Hypothalamus (tissue), 51 donors: Measurements from ENCODE around the gene P2RY14.
A peak's percentile ranks its signal among the peaks of the same experiment; 100 is the strongest.

Experiments used
- DNase-seq, 51 donors: peaks; one replicate each; lab custom pipeline; 2025; lab: John Stamatoyannopoulos, UW

The P2RY14 gene

DNA sequence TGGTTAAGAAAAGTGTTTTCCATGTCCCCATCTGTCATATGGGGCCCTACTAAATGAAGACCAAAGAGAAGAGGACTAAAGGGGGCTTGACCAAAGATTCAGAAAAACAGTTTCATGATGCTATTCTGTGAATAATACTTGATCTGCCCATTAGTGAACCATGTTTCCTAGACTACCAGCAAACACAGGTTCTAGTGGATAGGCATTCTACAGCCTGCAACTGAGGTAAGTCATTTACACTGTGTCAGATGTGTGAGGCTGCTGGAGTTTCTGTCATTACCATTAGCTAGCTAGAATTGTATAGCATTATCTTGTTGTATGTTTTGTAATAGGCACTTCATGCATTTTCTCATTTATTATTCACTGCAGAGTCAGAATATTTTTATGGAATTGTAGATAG, 81.9 kb downstream of the P2RY14 start:
- DNase-seq: no peak

DNA sequence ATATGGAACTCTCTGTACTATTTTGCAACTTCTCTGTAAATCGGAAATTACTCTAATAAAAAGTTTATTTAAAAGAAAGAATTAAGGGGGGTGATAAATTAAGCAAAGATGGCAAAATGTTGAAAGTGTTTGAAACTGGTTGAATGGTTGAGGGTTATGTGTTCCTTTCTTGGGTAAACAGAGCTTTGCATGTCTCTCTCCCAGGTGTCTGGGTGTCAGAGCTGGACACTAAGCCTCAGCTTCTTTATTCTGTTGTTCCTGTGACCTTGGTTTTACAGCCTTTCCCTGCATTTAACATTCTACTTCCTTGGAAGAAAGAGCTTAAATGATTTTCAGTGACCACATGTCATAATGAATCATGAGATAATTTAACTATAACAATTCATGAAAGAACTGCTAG, 82.5 kb downstream of the P2RY14 start:
- no peak for DNase-seq

DNA sequence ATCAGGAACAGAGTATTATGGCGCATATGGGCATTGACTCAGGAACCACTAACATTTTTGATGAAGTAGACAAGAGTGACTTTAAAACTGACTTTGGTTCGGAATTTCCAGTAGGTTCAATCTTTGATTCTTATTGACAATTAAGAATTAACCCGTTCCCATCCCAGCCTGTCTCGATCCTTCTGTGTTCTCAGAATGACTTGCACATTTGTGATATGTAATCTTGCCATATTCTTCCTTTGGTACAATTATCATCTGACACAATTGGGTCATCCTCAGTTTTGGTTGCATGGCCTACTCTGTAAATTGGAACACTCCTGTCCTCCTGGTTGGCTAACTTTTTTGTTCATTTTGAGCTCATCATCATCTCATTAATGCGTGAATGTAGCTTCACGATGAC, 85.8 kb downstream of the P2RY14 start:
- no peak for DNase-seq

DNA sequence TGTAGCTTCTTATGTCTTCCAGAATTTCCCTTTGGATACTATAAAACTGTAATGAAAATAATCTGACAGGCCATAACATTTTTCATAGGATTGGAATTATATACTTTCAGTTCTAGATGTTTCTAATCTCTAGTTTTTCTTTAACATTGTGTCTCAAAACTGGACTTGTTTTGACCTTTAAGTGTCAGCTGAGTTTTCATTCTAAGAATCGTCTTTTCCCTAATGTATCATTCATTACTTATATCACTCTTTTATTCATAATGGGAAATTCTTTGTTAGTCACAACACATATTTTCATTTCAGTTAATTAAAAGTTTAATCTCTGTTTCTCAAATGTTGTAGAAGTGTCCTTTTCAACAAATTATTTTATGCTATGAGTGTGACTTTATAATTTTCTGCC, 87.2 kb downstream of the P2RY14 start:
- no peak for DNase-seq

DNA sequence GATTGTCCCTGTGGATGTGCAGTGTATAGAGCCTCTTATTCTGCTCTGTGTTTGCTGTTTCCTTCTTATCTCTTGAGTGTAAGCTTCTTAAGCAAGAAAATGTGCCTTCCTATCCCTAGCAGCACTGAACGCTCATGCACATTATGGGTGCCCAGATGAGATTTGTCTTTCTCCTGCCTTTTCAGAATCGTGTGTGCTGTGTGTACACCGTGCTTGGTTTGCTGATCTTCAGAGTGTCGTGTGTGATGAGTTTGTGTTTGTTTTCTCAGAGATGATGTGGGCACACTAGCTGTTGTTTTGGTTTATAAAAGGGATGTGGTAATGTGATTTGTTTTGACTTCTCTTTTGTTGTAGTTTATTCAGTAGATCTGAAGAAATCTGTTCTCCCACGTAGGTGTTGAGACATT, 95.1 kb downstream of the P2RY14 start:
- DNase-seq: no peak

DNA sequence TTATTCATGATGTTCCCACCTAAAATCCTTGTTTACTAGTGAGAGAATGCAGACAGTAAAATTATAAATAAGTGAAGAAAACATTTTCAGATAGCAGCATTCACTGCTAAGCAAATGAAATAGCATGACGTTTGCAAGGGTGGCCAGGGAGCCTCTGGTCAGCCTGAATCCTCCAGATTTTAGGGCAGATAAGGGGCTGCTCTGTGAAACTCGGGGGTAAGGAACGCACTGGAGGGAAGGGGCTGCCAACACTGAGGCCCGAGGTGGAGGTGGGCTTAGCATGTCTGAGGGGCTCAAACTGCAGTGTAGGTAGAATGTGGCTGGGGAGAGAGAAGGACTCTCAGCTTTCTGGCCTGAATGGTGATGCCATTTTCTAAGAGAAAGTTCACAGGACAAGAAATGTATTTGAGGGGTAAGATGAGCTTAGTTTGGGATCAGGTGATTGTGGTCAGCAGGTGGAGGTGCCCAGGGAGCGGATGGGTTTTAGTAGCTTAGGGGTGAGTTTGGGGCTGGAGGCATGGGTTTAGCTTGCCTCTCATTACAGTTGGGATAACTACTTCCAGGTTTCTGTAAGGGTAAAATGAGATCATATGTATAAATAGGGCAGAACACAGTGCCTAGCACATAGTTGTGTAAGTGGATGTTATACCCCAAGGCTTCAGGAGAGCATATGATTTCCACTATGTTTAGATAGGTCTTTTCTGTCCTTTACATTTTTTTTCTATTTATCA, 95.8 kb downstream of the P2RY14 start:
- DNase-seq: no peak

DNA sequence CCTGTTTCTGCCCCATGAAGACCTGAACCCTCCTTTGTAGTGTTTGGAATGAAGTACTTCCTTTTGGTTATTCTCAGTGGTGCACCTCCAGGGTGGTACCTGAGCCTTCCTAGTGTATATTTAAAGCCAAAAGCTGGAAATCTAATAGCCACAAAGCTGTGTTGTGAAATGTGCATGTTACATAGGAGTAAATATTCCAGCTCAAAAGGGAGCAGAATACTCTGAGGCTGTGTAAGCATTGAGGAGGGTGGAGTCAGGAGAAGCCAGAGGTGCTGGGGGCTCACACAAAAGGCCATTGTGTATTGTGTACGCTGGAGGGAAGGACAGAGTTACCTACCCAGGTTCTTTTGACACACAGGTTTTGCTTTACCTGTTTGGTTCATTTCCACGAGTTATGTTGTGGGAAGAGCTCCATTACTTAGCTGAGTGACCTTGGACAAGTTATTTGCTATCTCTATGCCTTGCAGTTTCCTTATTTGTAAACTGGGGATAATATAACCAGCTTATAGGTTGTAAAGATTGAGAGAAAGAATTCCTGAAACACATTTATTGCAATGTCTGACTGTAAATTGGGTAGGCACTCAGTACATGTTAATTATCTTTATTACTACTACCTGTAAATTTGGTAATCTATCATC, 100.0 kb downstream of the P2RY14 start:
- no peak for DNase-seq

DNA sequence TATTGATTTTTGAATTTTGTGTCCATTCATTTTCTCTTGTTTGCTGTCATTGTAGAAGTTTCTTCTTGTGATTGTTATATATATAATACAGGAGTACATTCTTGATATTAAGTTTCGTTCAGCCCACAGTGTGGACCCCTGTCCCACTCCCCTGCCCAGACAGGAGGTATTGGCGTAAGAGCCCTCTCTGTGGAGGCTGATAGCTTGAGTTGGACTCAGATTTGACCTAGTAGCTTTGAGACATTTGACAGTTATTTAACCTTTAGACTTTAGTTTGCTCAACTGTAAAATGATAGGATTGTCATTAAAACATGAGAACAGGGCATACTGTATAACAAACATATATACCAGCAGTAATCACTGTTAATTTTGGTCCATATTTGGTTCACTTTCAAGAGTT, 102.4 kb downstream of the P2RY14 start:
- DNase-seq: no peak

DNA sequence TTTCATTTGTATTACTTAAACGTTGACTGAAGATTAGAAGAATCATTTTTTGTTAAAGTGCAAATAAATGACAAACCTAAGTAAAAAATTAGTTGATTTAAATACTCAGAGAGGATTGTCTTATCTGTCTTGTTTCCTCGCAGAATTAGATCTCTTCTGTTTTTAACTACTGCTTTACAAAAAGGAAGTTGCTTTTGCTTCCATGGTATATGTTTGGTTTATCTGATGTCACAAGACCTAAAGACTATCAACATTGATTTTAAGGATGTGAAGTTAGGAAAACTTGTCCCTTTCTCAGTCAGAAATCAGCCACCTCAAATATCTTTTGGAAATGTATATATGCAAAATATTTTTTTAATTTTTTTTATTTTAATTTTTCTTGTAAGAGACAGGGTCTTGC, 104.0 kb downstream of the P2RY14 start:
- DNase-seq: no peak

DNA sequence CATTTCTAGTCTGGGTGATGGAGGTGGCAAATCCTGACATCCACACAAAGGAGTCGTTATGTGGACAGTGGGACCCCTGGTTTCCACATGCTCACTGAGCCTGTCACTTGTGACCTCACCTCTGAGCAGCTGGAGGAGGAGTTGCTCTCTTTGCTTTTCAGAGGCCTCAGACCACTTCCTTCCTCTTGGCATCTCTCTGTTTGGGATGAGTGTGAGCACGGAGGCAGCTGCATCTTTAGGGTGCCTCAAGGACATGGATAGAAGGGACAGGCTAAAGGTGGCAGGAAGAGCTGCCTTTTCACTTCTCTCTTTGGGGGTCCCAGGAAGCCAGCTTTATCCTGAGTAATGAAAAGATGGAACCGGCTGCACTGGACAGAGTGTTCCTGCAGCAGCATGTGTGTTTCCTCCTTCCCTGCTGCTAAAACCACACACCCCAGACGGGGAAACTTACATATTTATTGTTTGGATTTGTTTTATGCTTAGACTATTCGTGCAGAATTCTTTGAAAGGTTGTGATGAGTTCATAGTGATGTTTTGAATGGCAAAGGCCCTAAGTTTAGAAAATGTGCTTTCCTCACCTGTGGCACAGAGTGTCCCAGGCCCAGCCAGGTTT, 107.1 kb downstream of the P2RY14 start:
- DNase-seq: peak in 2 of 51 donors; percentile 2 to 7

DNA sequence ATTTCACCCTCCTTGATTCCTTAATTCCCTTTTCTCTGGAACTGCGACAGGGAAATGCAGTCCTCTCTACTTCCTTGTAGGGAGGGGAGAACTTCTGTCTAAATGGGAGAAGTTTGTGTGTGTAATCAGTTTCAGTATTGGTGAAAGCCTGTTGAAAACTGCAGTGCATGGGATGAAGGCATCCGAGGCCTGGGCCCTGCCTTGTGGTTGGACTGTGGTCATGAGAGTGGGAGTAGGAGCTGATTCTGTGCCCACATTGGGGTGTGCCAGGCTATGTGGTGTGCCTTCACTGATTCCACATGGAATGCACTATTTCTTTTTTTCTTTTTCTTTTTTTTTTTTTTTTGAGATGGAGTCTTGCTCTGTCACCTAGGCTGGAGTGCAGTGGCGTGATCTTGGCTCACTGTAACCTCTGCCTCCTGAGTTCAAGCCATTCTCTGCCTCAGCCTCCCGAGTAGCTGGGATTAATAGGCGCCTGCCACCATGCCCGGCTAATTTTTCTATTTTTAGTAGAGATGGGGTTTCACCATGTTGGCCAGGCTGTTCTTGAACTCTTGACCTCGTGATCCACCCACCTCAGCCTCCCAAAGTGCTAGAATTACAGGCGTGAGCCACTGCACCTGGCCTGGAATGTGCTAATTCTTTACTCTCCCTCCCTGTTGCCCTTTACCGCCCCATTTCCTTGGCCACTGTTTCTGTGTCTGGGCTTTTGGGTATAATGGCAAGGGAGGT, 108.2 kb downstream of the P2RY14 start:
- DNase-seq: peak in 10 of 51 donors; percentile 3 to 29 (median 11)

DNA sequence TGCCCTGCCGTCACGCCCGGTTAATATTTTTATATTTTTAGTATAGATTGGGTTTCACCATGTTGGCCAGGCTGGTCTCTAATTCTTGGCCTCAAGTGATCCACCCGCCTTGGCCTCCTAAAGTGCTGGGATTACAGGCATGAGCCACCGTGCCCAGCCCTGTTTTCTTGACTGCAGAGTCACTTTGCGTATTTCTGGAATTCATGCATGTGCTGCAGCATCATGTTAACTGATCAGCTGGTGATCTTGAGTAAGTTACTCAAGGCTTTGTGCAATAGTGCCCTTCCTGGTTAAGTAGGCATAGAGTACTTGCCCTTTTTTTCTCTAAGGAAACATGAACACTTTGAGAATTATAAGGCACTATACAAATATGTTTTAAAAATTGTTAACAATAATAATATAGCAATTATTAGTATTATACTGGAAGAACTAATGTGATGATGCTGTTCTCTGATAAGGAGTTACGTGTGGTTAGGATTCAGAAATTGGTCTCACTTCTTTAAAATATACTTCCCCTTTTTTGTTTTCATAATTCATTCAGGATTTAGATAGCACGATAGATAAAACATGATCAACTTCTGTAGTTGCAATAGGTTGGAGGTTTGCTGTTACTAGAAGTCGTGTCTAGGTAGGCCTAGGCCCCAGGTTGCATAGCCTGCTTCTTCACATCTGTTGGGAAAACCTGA, 108.9 kb downstream of the P2RY14 start:
- DNase-seq: no peak

DNA sequence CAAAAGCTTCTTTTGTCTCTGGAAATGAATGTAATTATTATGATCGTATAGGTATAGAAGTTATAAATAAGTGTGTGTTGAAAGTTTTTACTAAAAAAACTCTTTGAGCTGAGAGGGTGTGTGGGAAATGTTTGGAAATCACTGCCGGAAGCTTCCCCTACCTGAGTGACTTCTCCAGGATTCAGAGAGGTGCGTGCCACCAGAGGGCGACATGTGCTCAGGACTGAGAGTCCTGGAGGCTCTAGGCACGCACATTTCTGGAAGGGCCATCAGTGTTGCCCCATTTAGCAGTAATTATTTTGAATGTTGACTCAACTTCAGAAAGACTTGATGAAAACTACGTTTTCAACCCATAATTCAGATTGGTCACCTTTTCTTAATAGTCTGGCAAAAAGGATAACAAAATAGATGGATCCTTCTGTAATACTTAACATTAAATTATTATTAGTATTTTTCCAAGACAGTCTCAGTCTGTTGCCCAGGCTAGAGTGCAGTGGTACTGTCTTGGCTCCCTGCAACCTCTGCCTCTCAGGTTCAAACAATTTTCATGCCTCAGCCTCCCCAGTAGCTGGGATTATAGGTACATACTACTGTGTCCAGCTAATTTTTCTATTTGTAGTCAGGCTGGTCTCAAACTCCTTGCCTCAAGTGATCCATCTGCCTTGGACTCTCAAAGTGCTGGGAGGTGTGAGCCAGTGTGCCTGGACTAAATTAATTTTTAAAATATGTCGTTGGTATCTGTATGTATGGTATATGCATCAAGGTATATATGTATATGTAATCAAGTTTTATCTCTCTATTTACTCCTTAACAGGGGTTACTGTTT, 109.9 kb downstream of the P2RY14 start:
- peak in 30 of 51 donors; percentile 5 to 73 (median 43) for DNase-seq

DNA sequence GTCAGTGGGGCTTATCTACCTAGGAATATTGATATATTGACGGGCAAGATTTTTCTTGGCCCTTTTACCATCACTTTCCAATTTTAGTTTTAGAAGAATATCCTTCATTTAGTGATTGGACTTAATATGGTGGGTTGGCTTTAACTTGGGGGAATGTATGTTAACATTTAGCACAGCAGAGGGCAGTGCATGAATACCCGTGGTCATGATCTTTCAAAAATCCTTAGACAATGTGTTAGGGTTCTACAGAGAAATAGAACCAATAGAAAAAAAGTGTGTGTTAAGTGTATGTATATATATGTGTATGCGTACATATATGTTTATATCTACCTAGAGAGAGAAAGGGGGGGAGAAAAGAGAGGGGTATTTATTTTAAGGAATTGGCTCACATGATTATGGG, 112.2 kb downstream of the P2RY14 start:
- no peak for DNase-seq

DNA sequence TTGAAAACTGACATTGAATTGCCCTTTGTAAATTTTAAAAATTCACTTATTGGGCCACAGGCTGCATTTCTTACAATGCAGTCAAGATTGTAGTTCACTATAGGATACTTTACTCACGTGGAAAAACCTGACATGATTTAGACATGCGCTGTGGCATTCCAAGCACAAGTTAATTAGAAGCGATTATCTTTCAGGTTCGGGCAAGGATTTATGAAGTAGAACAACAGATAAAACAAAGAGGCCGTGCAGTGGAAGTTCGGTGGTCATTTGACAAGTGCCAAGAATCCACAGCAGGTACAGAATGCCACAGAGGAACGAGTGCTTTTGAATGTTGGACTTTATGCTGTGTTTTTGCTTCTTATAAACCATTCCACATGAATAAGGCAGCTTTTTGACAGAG, 113.1 kb downstream of the P2RY14 start:
- no peak for DNase-seq
